ENCODE measurements around the gene C16orf90.

DNA sequence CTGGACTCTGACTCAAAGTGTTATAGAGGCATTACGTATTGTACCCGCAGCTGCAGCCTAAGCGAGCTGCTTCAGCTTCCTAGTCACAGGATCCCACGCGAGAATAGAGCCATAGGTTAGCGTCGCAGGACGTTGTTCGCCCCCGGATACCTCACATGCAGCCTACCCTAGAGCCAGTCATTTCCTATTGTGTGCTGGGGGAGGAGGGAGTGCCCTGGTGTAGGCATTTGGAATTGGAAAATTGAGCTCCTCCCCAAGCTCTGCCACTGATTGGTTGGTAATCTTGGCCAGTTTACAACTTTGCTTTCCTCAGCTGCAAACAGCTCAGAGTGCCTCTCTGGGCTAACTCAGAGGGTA, 51.3 kb downstream of the C16orf90 start:
- TF ChIP-seq POLR2AphosphoS5 (IDR thresholded peaks at IDR 0.05; ENCODE audit: insufficient read depth in 1 of 2, low read depth in 1 of 2) (no peak), POLR2A (IDR thresholded peaks at IDR 0.05) (no peak)
- TF ChIP-seq, protein P1, sequence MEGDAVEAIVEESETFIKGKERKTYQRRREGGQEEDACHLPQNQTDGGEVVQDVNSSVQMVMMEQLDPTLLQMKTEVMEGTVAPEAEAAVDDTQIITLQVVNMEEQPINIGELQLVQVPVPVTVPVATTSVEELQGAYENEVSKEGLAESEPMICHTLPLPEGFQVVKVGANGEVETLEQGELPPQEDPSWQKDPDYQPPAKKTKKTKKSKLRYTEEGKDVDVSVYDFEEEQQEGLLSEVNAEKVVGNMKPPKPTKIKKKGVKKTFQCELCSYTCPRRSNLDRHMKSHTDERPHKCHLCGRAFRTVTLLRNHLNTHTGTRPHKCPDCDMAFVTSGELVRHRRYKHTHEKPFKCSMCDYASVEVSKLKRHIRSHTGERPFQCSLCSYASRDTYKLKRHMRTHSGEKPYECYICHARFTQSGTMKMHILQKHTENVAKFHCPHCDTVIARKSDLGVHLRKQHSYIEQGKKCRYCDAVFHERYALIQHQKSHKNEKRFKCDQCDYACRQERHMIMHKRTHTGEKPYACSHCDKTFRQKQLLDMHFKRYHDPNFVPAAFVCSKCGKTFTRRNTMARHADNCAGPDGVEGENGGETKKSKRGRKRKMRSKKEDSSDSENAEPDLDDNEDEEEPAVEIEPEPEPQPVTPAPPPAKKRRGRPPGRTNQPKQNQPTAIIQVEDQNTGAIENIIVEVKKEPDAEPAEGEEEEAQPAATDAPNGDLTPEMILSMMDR (IDR thresholded peaks at IDR 0.05) = no peak
